Adrenal gland (tissue), 12 donors: ENCODE data around the gene PNKP. TPM values are rescaled to one million over a fixed set of nuclear protein-coding genes. Genes with fewer than 3 reads are reported as not detected.

Experiments used
- DNase-seq, 7 donors: peaks; one replicate each; pipeline ENCODE4 v3.0.0-alpha.2; 2019 to 2020
- H3K27ac ChIP-seq, 5 donors: fragments of 200-600 bp; sonication (generic) in 4 of 5; 1 replicate in 3 of 5; 2 replicates in 2 of 5; pipeline versions ENCODE4 v1.5.1 to v1.8.0; 2016 to 2020; ENCODE audit warnings: mild to moderate bottlenecking in 1 of 5
- H3K27me3 ChIP-seq: fragments of 200-600 bp; 2 replicates; pipeline ENCODE4 v1.8.0; 2021
- H3K36me3 ChIP-seq, 2 donors: fragments of 200-600 bp; replicated peaks in 1 of 2; 1 replicate in 1 of 2; 2 replicates in 1 of 2; pipeline versions ENCODE4 v1.5.1 to v1.8.0; 2018 to 2022
- H3K4me1 ChIP-seq, 2 donors: fragments of 200-600 bp; replicated peaks in 1 of 2; 1 replicate in 1 of 2; 2 replicates in 1 of 2; pipeline versions ENCODE4 v1.5.1 to v1.8.0; 2018 to 2021
- H3K4me3 ChIP-seq, 4 donors: fragments of 200-600 bp; sonication (generic) in 3 of 4; one replicate each; pipeline ENCODE4 v1.5.1; 2016 to 2018
- H3K9me3 ChIP-seq, 3 donors: fragments of 200-600 bp; sonication (generic) in 1 of 3; replicated peaks in 1 of 3; 1 replicate in 2 of 3; 2 replicates in 1 of 3; pipeline versions ENCODE4 v1.5.1 to v1.8.0; 2016 to 2021
- POLR2A ChIP-seq, 2 donors: fragments of 450-650 bp; IDR thresholded peaks; one replicate each; pipeline ENCODE4 v1.6.1; 2017; ENCODE audit warnings: antibody characterized with exemption in 2 of 2, mild to moderate bottlenecking in 2 of 2, moderate library complexity in 1 of 2
- WGBS, 4 donors: extraction: QIAGEN DNeasy Blood & Tissue Kit in 2 of 4; methylation state at CpG; one replicate each; pipeline versions ENCODE4 v1.1.5 to v1.1.7; 2013 to 2017; 5-methylcytosine and 5-hydroxymethylcytosine counted together
- intact Hi-C, 2 donors: fragments of 100-400 bp; cut with DNase I; formaldehyde crosslinking; loops; one replicate each; pipeline versions ENCODE4 v1.14.1 to v1.15.0; 2022 to 2023
- polyA plus RNA-seq, 3 donors: library from polyadenylated mRNA; stranded (reverse); fragments of 200-250 nt in 2 of 3; fragments of 350-450 nt in 1 of 3; fragmentation: Illumina TruSeq in 1 of 3; extraction: RNeasy Lipid Tissue Mini Kit (QIAGEN cat#74804) in 1 of 3; gene quantifications; one replicate each; pipeline ENCODE4 v1.2.3, GENCODE V29; 2013 to 2014
- total RNA-seq, 9 donors: library from RNA; depleted of rRNA in 4 of 9; stranded (reverse); fragments of >200 nt in 4 of 9; fragments of 120-200 nt in 1 of 9; fragmentation: NEBNext Ultra II Directional in 1 of 9; extraction: Animal tissue kit (Norgen Biotek cat#: 25700) in 1 of 9; gene quantifications; one replicate each; pipeline versions ENCODE4 v1.1.0 to v1.2.4, GENCODE V29; 2013 to 2023
- TF ChIP-seq, protein P1 (sequence below), 6 experiments: fragments of 450-650 bp in 4 of 6; fragments of 200-600 bp in 2 of 6; sonication (generic) in 1 of 6; IDR thresholded peaks; 1 replicate in 5 of 6; 2 replicates in 1 of 6; pipeline versions ENCODE4 v1.5.1 to v1.8.0; 2016 to 2021; ENCODE audit warnings: antibody characterized with exemption in 6 of 6, mild to moderate bottlenecking in 2 of 6, moderate library complexity in 1 of 6
- donor health status: healthy with polysubstance abuse.
- donor health status: Bipolar disorder and iron deficiency.
- donor health status: DM: yes; HTN: yes; CAD: no.
- donor health status: DM: no; HTN: no; CAD: no.
- donor health status: DM: no; HTN: no; CAD: no.
- donor health status: DM: yes; HTN: yes; CAD: no.

Gene PNKP
- total and polyA plus RNA-seq, 12 donors: 40.7 to 344 (median 100) TPM

DNA sequence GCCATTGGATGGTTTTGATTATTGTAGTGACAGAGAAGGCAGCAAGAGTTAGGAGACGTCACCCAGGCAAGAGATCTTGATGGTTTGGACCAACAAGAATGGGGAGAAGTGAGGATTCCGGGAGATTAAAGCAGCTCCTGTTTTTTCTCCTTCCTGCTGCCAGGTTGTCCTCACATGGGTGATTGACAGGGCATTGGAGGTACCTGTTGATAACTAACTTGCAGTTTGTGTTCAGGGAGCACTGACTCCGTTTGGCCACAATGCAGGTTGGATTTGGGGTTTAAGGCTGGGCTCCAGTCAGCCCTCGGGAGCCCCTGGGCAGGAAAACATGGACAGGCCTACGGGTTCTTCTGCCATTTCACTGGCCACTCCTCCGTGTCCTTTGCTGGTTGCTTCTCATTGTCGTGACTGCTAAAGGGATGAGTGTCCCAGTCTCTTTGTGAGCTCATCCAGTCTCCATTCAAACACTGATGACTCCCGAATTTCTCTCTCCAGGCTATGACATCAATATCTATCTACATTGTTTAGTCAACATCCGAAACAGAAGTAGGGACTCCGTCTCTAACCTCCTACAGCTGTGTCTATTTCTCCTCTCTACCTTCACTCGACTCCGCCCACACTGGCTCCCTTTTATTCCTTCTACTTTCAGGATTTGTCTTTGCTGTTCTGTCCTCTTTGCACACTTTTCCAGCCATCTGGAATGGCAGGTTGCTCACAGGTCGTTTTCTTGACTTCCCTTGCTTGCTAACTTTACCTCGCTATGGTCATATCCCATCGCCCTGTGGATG lies 17.7 kb downstream of the PNKP start:
- peak in 1 of 7 donors; percentile 23 for DNase-seq
- TF ChIP-seq, protein P1, sequence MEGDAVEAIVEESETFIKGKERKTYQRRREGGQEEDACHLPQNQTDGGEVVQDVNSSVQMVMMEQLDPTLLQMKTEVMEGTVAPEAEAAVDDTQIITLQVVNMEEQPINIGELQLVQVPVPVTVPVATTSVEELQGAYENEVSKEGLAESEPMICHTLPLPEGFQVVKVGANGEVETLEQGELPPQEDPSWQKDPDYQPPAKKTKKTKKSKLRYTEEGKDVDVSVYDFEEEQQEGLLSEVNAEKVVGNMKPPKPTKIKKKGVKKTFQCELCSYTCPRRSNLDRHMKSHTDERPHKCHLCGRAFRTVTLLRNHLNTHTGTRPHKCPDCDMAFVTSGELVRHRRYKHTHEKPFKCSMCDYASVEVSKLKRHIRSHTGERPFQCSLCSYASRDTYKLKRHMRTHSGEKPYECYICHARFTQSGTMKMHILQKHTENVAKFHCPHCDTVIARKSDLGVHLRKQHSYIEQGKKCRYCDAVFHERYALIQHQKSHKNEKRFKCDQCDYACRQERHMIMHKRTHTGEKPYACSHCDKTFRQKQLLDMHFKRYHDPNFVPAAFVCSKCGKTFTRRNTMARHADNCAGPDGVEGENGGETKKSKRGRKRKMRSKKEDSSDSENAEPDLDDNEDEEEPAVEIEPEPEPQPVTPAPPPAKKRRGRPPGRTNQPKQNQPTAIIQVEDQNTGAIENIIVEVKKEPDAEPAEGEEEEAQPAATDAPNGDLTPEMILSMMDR (IDR thresholded peaks at IDR 0.05): no peak
- no peak for TF ChIP-seq POLR2A (IDR thresholded peaks at IDR 0.05)
- peaks cover 0 to 4% of the 10 kb centered on the region in 2 donors for H3K36me3 ChIP-seq
- no peaks in the 10 kb centered on the region for H3K27me3 ChIP-seq
- H3K4me1 ChIP-seq: peaks cover 11 to 26% of the 10 kb centered on the region in 2 donors
- H3K27ac ChIP-seq: peak overlapping the region; percentile 37 to 99 (median 98)
- intact Hi-C loops: no loop called here
- 89 to 92% (median 90%) methylated on average over 15 of the region's 15 CpGs for WGBS, 4 donors
- H3K9me3 ChIP-seq: no peaks in the 10 kb centered on the region
- H3K4me3 ChIP-seq: peak overlapping the region in 1 of 4 donors; percentile 84

DNA sequence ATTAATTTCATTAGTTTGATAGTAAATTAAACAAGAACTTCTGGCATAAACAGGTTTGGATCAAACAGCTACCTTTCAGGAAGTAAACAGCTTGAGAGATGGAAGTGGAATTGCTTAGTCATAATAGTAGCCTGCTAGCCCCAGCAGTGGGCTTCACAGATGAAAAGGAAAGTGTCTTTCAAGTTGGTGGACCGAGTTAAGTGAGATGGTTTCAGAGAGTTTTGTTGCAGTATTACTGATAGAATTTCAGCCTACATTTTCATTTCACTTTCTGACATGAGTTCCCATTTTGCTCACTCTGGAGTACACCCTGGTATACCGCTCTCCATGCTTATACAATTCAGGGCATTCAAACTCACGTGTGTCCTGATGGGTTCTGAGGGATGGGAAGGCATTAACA lies 18.4 kb downstream of the PNKP start:
- 88 to 94% (median 91%) methylated on average over 3 of the region's 3 CpGs for WGBS, 4 donors
- Histone ChIP-seq H3K27me3 (no peaks in the 10 kb centered on the region), H3K4me3 (no peak overlapping the region), H3K36me3 (no peaks in the 10 kb centered on the region), H3K27ac (no peak overlapping the region), H3K4me1 (peaks cover 11 to 21% of the 10 kb centered on the region in 2 donors), H3K9me3 (no peaks in the 10 kb centered on the region)
- DNase-seq: no peak
- TF ChIP-seq, protein P1 (IDR thresholded peaks at IDR 0.05): no peak
- no peak for TF ChIP-seq POLR2A (IDR thresholded peaks at IDR 0.05)
- intact Hi-C loops: no loop called here

DNA sequence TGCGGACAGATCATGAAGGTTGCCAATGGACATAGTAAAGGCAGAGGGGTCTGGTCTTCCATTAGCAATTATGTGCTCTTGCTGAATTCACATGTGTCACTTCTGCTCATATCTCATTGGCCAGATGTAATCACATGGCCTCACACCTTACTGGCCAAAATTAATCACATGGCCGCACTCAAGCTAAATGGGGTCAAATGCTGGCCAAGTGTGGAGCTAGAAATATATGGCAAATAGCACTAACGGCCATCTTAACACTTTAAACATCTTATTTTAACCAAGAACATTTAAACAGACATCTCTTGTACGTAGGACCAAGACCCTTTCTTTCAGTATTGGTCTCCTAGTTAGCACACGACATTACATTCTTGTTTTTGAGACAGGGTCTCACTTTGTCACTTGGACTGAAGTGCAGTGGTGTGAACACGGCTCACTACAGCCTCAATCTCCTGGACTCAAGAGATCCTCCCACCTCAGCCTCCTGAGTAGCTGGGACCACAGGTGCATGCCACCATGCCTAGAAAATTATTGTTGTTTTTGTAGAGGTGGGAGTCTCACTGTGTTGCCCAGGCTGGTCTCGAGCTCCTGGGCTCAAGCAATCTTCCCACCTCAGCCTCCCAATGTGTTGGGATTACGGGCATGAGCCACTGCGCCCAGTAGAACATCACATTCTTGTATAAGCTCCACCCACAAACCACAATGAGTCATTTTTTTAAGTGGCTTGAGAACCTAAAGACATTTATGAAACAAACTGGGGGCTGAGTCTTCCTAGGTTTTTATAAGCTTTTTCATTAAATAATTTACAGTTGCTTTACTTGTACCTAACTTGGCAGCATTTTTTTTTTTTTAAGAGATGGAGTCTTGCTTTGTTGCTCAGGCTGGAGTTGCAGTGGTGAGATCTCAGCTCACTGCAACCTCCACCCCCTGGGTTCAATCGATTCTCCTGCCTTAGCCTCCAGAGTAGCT lies 19.4 kb downstream of the PNKP start:
- Histone ChIP-seq H3K9me3 (no peaks in the 10 kb centered on the region), H3K4me3 (no peak overlapping the region), H3K36me3 (no peaks in the 10 kb centered on the region), H3K27ac (no peak overlapping the region), H3K27me3 (no peaks in the 10 kb centered on the region), H3K4me1 (peaks cover 10 to 12% of the 10 kb centered on the region in 2 donors)
- no peak for DNase-seq
- TF ChIP-seq, protein P1 (IDR thresholded peaks at IDR 0.05): no peak
- TF ChIP-seq POLR2A (IDR thresholded peaks at IDR 0.05): no peak
- intact Hi-C loops: no loop called here
- WGBS, 4 donors: 81 to 87% (median 87%) methylated on average over 10 of the region's 10 CpGs

DNA sequence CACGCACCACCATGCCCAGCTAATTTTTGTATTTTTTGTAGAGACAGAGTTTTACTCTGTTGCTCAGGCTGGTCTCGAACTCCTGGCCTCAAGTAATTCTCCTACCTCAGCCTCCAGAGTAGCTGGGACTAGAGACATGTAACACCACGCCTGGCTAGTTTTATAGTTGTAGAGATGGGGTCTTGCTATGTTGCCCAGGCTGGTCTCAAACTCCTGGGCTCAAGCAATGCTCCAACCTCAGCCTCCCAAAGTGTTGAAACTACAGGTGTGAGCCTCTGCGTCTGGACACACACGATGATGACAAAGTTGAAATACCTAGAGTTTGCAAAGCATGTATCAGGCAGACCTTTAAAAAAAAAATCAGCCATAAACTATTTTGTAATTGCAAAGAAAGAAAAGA lies 21.0 kb downstream of the PNKP start:
- H3K27me3 ChIP-seq: no peaks in the 10 kb centered on the region
- H3K36me3 ChIP-seq: no peaks in the 10 kb centered on the region
- H3K4me1 ChIP-seq: no peaks in the 10 kb centered on the region
- no peak overlapping the region for H3K4me3 ChIP-seq
- no peak overlapping the region for H3K27ac ChIP-seq
- intact Hi-C loops: no loop called here
- WGBS, 4 donors: 67 to 80% (median 76%) methylated on average over 5 of the region's 5 CpGs
- no peaks in the 10 kb centered on the region for H3K9me3 ChIP-seq
- no peak for DNase-seq
- TF ChIP-seq POLR2A (IDR thresholded peaks at IDR 0.05): no peak
- TF ChIP-seq, protein P1 (IDR thresholded peaks at IDR 0.05): no peak
